NCI-H2107 treated with DMSO at 0.1 percent for 48 hours (cell line): ENCODE data around the gene FGFR4.

Experiments
- DNase-seq: peaks from one replicate; lab custom pipeline; 2025; ENCODE audit not compliant: unreplicated experiment; lab: John Stamatoyannopoulos, UW

Gene FGFR4

DNA sequence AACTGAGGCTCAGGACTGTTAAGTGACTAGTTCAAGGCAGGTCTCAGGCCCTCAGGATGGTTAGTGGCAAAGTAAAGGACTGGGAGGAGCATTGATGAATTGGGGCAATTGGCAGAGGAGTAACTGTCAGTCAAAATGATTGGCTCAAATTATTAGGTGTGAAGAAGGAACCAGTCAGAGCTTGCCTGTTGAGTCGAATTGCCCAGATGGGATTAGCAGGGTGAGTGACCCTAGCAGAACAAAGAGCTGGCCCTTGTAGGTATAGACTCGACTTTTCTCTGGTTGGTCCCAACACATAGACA lies 44.3 kb downstream of the FGFR4 start:
- DNase-seq: no peak

- no peak for DNase-seq
These were observed 44.8 kb downstream of the FGFR4 start for GRCh38 chr5:177131352-177132135.

- no peak for DNase-seq
These were observed 45.7 kb downstream of the FGFR4 start for GRCh38 chr5:177132136-177133095.

DNA sequence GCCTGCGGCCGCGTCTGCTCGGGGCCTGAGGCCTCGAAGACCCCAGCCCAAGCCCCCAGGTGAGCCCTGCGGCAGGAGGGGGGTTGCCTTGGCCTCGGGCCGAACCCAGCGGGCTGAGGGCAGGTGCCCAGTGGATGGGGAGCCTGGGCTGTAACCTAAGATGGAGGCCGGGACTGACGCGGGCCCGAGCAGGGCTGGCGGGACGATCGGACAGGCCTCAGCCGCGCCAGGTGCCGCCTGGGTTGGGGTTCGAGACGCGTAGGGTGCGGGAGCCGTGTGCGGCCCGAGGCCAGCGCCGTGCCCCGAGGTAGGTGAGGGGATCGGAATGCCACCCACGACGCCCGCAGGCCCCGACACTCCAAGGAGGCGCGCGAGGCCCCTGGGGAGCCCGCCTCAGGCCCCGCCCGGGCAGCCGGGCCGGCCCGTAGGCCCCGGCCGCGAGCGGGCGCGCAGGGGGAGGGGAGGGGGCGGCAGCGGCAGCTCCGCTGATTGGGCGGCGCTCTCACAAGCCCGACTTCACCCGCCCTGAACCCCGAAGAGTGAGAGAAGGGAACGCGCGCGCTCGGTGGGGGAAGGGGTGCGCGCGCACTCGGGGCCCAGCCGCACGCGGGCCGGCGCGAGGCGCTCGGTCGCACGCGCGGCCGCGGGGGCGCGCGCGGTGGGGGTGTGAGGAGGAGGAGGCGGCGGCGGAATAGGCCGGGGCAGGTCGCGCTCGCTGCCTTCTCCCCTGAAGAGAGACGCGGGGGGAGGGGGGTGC lies 46.6 kb downstream of the FGFR4 start, which contains the start of gene NSD1:
Gene NSD1 (plus strand): TSS at position 678 of the 757 bp plus-strand sequence. CDS start 1,331 bp downstream, outside the sequence.
- peak; percentile 27 for DNase-seq

- DNase-seq: no peak
These were observed 47.4 kb downstream of the FGFR4 start for GRCh38 chr5:177133853-177134696.

DNA sequence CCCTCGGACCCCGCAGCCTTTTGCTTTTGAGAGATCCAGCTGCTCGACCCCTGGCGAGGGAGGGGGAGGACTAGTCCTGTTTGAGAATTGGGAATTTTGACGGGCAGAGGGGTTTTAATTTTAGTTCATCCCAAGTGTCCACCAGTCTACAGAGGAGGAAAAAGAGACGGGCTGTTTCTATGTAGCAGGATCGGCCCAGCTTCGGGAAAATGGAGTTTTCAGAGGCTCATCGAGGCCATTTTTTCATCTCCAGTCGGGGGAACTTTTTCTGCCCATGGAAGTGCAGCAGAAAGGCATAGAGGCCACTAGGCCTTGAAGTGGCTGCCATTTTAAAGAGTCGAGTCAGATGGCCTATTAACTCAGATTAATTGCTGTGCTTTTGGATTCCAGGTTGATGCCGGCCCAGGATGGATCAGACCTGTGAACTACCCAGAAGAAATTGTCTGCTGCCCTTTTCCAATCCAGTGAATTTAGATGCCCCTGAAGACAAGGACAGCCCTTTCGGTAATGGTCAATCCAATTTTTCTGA lies 48.0 kb downstream of the FGFR4 start:
- DNase-seq: no peak

DNA sequence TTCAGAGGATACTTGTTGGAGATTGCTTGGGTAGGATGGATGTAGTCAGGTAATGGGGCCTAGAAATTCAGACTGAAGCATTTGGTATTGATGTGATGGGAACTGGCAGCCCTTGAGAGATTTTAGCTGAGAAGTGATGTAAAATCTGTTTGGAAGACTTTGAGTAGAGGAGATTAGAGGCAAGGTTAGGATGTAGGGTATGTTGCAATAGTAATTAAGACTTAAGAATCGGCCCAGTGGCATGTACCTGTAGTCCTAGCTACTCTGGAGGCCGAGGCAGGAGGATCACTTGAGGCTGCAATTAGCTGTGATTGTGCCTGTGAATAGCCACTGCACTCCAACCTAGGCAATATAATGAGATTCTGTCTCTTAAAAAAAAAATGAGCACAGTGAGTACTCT lies 53.6 kb downstream of the FGFR4 start:
- no peak for DNase-seq

- DNase-seq: no peak
These were observed 54.8 kb downstream of the FGFR4 start for GRCh38 chr5:177141496-177141895.

- DNase-seq: peak; percentile 13
These were observed 55.4 kb downstream of the FGFR4 start for GRCh38 chr5:177142098-177142611.

DNA sequence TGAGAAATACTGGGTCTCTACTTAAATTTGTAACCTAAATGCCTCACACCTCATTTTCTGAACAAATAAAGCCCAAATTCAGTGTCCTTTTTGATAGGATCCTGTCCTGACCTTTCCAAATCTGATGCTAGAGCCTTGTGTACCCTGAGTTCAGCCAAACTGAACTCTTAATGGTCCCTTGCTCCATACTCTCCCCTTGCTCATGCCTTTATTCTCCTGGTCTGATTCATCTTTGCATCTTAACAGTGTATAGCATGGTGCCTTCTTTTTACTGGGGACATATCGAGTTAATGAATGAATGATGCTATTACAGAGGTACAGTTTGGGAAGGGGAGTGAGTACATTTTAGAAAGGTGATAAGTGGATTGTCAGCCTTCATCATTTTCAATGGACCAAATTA lies 56.1 kb downstream of the FGFR4 start:
- no peak for DNase-seq

GRCh38 chr5:177146891-177147638 lies 60.4 kb downstream of the FGFR4 start:
- no peak for DNase-seq
